Muscle of leg (tissue), 16 donors: Measurements from ENCODE around the gene PON3. TPM values are rescaled to one million over a fixed set of nuclear protein-coding genes. Genes with fewer than 3 reads are reported as not detected.

Experiments
- DNase-seq: peaks from one replicate; pipeline ENCODE4 v3.0.0; 2013
- H3K27ac ChIP-seq: one replicate; pipeline ENCODE4 v1.5.1; 2013; ENCODE audit warnings: mild to moderate bottlenecking, low read length, control low read depth
- H3K27me3 ChIP-seq: one replicate; pipeline ENCODE4 v1.6.1; 2013; ENCODE audit warnings: low read length; ENCODE audit not compliant: control insufficient read depth, insufficient read depth
- H3K36me3 ChIP-seq: one replicate; pipeline ENCODE4 v1.6.1; 2013; ENCODE audit warnings: low read length; ENCODE audit not compliant: control insufficient read depth, insufficient read depth
- H3K4me1 ChIP-seq: one replicate; pipeline ENCODE4 v1.6.1; 2013; ENCODE audit warnings: low read length; ENCODE audit not compliant: control insufficient read depth, insufficient read depth
- H3K4me3 ChIP-seq: one replicate; pipeline ENCODE4 v1.5.1; 2013; ENCODE audit warnings: low read length, control low read depth
- H3K9me3 ChIP-seq: replicated peaks from 2 replicates; pipeline ENCODE4 v1.6.1; 2013; ENCODE audit warnings: low read depth, low read length; ENCODE audit not compliant: control insufficient read depth
- WGBS: methylation state at CpG from one replicate; pipeline ENCODE4 v1.1.5; 2013; ENCODE audit warnings: missing lambda C conversion rate; ENCODE audit not compliant: insufficient coverage; 5-methylcytosine and 5-hydroxymethylcytosine counted together
- long read RNA-seq, 11 donors: transcript quantifications; one replicate each; lab custom pipeline, GENCODE V29; 2026
- polyA plus RNA-seq, 8 donors: library from polyadenylated mRNA; unstranded; fragments of 120-200 nt; gene quantifications; one replicate each; pipeline versions ENCODE4 v1.2.1 to v1.2.3, GENCODE V29; 2013; ENCODE audit warnings: inconsistent platforms in 1 of 8, low replicate concordance in 1 of 8; ENCODE audit not compliant: insufficient read length in 8 of 8, insufficient read depth in 1 of 8
- total RNA-seq: library from RNA; stranded (reverse); fragments of 120-200 nt; gene quantifications from one replicate; pipeline ENCODE4 v1.2.4, GENCODE V29; 2013

PON3 gene
- total RNA-seq: 5.0 TPM
- polyA plus RNA-seq: 1 to 10 TPM; 3.4 to 6.5 (median 5.2) TPM
- long read RNA-seq, donor 1: 0 reads
- long read RNA-seq, donor 2: 0 reads
- long read RNA-seq, donor 3, partial matches to known transcripts: 0 of 2 reads
- long read RNA-seq, donor 3, other reads (novel, unspliced or antisense): 0 of 2 reads
- long read RNA-seq, donor 4: 0 reads
- long read RNA-seq, donor 5, partial matches to known transcripts: 0 of 2 reads
- long read RNA-seq, donor 5, other reads (novel, unspliced or antisense): 0 of 2 reads
- long read RNA-seq, donor 6, partial matches to known transcripts: 0 of 2 reads
- long read RNA-seq, donor 6, other reads (novel, unspliced or antisense): 0 of 2 reads
- long read RNA-seq, donor 7: 0 reads
- long read RNA-seq, donor 8: 0 reads
- long read RNA-seq, donor 9, partial matches to known transcripts: 0 of 1 reads
- long read RNA-seq, donor 9, other reads (novel, unspliced or antisense): 0 of 1 reads
- long read RNA-seq, donor 10: 0 reads
- long read RNA-seq, donor 11: 0 reads

GRCh38 chr7:95396136-95397032 lies at the start of gene PON3:
Gene PON3 (minus strand): TSS chr7:95396375. CDS start chr7:95396350, 25 bp downstream.
- WGBS: 11% methylated on average over 49 of the region's 68 CpGs
- Histone ChIP-seq H3K27ac (no peak within 1 kb of the TSS), H3K4me1 (no peaks in the 10 kb centered on the region), H3K36me3 (no peaks in the 10 kb centered on the region), H3K9me3 (peaks cover 2% of the 10 kb centered on the region), H3K27me3 (peaks cover 9% of the 10 kb centered on the region), H3K4me3 (peak within 1 kb of the TSS; percentile 49)
- peak; percentile 38 for DNase-seq

DNA sequence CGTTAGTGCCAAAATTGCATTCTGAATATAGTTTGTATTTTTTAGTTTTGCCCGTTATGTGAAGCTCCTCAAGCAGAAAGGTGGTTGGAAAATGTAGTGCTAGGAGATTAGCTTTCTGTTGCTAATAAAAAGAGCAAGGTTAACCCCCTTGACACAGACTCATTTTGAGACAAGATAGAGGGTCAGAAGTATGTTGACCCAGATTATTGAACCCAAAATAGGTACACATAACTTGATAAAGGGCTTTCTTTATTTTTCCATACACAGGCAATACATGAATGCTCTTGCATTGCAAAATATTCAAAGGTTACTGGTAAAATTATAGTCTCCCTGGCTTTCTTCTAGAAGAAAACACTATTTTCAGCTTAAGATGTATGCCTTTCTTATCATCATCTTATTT lies 48.6 kb upstream of the PON3 start:
- Histone ChIP-seq H3K9me3 (no peaks in the 10 kb centered on the region), H3K27ac (no peak overlapping the region), H3K36me3 (no peaks in the 10 kb centered on the region), H3K4me1 (no peaks in the 10 kb centered on the region), H3K4me3 (no peak overlapping the region), H3K27me3 (no peaks in the 10 kb centered on the region)
- WGBS: 60% methylated on average over 1 of the region's 2 CpGs
- no peak for DNase-seq

GRCh38 chr7:95441042-95441823 lies 45.1 kb upstream of the PON3 start:
- Histone ChIP-seq H3K27me3 (no peaks in the 10 kb centered on the region), H3K4me3 (no peak overlapping the region), H3K9me3 (no peaks in the 10 kb centered on the region), H3K27ac (no peak overlapping the region), H3K36me3 (no peaks in the 10 kb centered on the region), H3K4me1 (no peaks in the 10 kb centered on the region)
- 72% methylated on average over 6 of the region's 7 CpGs for WGBS
- no peak for DNase-seq

- Histone ChIP-seq H3K4me1 (peaks cover under 1% of the 10 kb centered on the region), H3K4me3 (no peak overlapping the region), H3K27ac (no peak overlapping the region), H3K36me3 (no peaks in the 10 kb centered on the region), H3K27me3 (no peaks in the 10 kb centered on the region), H3K9me3 (no peaks in the 10 kb centered on the region)
- 80% methylated on average over 2 of the region's 3 CpGs for whole genome bisulfite sequencing
- no peak for DNase-seq
These were observed 44.3 kb upstream of the PON3 start for GRCh38 chr7:95440394-95441038.

- no CpG with 5 or more reads among the region's 4 CpGs for WGBS
- Histone ChIP-seq H3K4me3 (no peak overlapping the region), H3K36me3 (peaks cover 6% of the 10 kb centered on the region), H3K27ac (no peak overlapping the region), H3K9me3 (no peaks in the 10 kb centered on the region), H3K27me3 (no peaks in the 10 kb centered on the region), H3K4me1 (peaks cover 9% of the 10 kb centered on the region)
- DNase-seq: peak; percentile 20
These were observed 40.2 kb upstream of the PON3 start for GRCh38 chr7:95436407-95436806.

DNA sequence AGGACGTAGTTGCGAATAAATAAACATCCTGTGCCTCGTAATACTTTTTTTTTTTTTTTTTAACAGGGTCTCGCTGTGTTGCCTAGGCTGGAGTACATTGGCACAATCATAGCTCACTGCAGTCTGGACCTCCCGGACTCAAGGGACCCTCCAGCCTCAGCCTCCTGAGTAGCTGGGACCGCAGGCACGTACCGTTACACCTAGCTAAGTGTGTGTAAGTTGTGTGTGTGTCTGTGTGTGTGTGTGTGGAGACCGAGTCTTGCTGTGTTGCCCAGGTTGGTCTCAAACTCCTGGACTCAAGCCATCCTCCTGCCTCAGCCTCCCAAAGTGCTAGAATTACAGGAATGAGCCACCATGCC lies 39.2 kb upstream of the PON3 start:
- H3K4me1 ChIP-seq: peaks cover 9% of the 10 kb centered on the region
- peaks cover 9% of the 10 kb centered on the region for H3K36me3 ChIP-seq
- no peaks in the 10 kb centered on the region for H3K9me3 ChIP-seq
- 77% methylated on average over 3 of the region's 9 CpGs for WGBS
- DNase-seq: no peak
- H3K27ac ChIP-seq: peak overlapping the region; percentile 97
- peak overlapping the region; percentile 61 for H3K4me3 ChIP-seq
- no peaks in the 10 kb centered on the region for H3K27me3 ChIP-seq

- H3K27ac ChIP-seq: peak within 1 kb of the TSS; percentile 97
- under 1% methylated on average over 41 of the region's 58 CpGs for WGBS
- H3K9me3 ChIP-seq: no peaks in the 10 kb centered on the region
- peak within 1 kb of the TSS; percentile 61 for H3K4me3 ChIP-seq
- peaks cover 9% of the 10 kb centered on the region for H3K36me3 ChIP-seq
- no peaks in the 10 kb centered on the region for H3K27me3 ChIP-seq
- H3K4me1 ChIP-seq: peaks cover 9% of the 10 kb centered on the region
- DNase-seq: peak; percentile 92
These were observed 38.6 kb upstream of the PON3 start, which contains the start of gene PON2 for GRCh38 chr7:95434557-95435421. Gene PON2 (minus strand): TSS chr7:95435028. CDS start chr7:95434951, 77 bp downstream.

DNA sequence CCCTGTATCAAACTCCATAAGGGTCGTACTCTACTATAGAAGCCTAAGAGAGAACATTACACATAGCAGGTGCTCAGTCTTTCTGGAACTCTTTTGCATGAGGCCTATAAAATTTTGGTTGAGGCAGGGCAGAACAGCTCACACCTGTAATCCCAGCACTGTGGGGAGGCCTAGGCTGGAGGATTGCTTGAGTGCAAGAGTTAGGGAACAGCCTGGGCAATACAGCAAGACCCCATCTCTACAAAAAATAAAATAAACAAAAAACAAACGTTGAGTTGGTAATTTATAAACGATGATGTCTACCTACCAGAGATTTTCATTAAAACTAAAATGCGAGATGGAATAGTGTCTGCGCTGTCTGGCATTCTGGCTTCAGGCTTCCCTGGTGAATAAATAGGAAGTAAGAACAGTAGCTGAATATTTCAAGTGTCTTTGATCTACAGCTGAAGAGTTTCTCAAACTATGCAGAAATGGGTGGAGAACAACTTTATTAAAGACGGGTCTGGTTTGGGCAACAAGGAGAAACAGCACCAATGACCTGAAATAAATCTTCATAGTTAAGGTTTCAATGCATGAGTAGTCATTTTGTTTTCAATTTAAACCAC lies 37.9 kb upstream of the PON3 start:
- no CpG with 5 or more reads among the region's 6 CpGs for WGBS
- H3K36me3 ChIP-seq: peaks cover 15% of the 10 kb centered on the region
- DNase-seq: no peak
- peaks cover 9% of the 10 kb centered on the region for H3K4me1 ChIP-seq
- H3K27ac ChIP-seq: peak overlapping the region; percentile 97
- no peaks in the 10 kb centered on the region for H3K27me3 ChIP-seq
- H3K4me3 ChIP-seq: peak overlapping the region; percentile 61
- H3K9me3 ChIP-seq: no peaks in the 10 kb centered on the region
